Measurements from ENCODE around the gene AQR. TPM values are rescaled to one million over a fixed set of nuclear protein-coding genes. Genes with fewer than 3 reads are reported as not detected.
"Not testable (repeated sequence)": the region's sequence is repeated elsewhere in the genome, so short reads cannot be mapped to it uniquely, and the experiment has no call there.

Gene AQR
- 18.0 and 20.0 TPM in 2 replicates for total RNA-seq (2014; rRNA removed; shearing (Covaris generic))

GRCh38 chr15:34969340-34970097, at the start of gene AQR:
Gene AQR (minus strand): TSS chr15:34969742. CDS start chr15:34969613, 129 bp downstream.
- peak; percentile 99 for DNase-seq (ENCODE audit: low spot score)

- DNase-seq (ENCODE audit: low spot score): no peak
These were observed 44.7 kb upstream of the AQR start for GRCh38 chr15:35014241-35014640.

GRCh38 chr15:35013370-35013769, 43.8 kb upstream of the AQR start:
- DNase-seq (ENCODE audit: low spot score): no peak

- DNase-seq (ENCODE audit: low spot score): no peak
These were observed 37.9 kb upstream of the AQR start for GRCh38 chr15:35007397-35007796.

GRCh38 chr15:35005933-35006332, 36.4 kb upstream of the AQR start:
- no peak for DNase-seq (ENCODE audit: low spot score)

GRCh38 chr15:35003928-35004327, 34.4 kb upstream of the AQR start:
- DNase-seq (ENCODE audit: low spot score): no peak

GRCh38 chr15:35000511-35000910, 31.0 kb upstream of the AQR start:
- peak; percentile 24 for DNase-seq (ENCODE audit: low spot score)

- DNase-seq (ENCODE audit: low spot score): no peak
These were observed 30.4 kb upstream of the AQR start for GRCh38 chr15:34999906-35000305.

- no peak for DNase-seq (ENCODE audit: low spot score)
These were observed 25.4 kb upstream of the AQR start for GRCh38 chr15:34994925-34995324.

- DNase-seq (ENCODE audit: low spot score): no peak
These were observed 24.3 kb upstream of the AQR start for GRCh38 chr15:34993877-34994276.

GRCh38 chr15:34993412-34993811, 23.9 kb upstream of the AQR start:
- DNase-seq (ENCODE audit: low spot score): peak; percentile 78

GRCh38 chr15:34988027-34988902, 18.7 kb upstream of the AQR start, which contains the start of gene ZNF770:
Gene ZNF770 (minus strand): TSS chr15:34988287. CDS start chr15:34983434, 4,853 bp downstream.
- peak; percentile 85 for DNase-seq (ENCODE audit: low spot score)

GRCh38 chr15:34987609-34988026, 18.1 kb upstream of the AQR start:
- no peak for DNase-seq (ENCODE audit: low spot score)

GRCh38 chr15:34986771-34987480, 17.4 kb upstream of the AQR start:
- DNase-seq (ENCODE audit: low spot score): peak; percentile 47

- no peak for DNase-seq (ENCODE audit: low spot score)
These were observed 16.8 kb upstream of the AQR start for GRCh38 chr15:34986326-34986725.

- DNase-seq (ENCODE audit: low spot score): no peak
These were observed 15.5 kb upstream of the AQR start for GRCh38 chr15:34984889-34985630.

- DNase-seq (ENCODE audit: low spot score): no peak
These were observed 7.2 kb upstream of the AQR start for GRCh38 chr15:34976743-34977142.

- no peak for DNase-seq (ENCODE audit: low spot score)
These were observed 6.5 kb upstream of the AQR start for GRCh38 chr15:34976073-34976472.

- no peak for DNase-seq (ENCODE audit: low spot score)
These were observed 4.0 kb upstream of the AQR start for GRCh38 chr15:34973512-34973911.

GRCh38 chr15:34970098-34970643, 629 bp upstream of the AQR start:
- not testable (repeated sequence) for DNase-seq (ENCODE audit: low spot score)

GRCh38 chr15:34964277-34964676, 5.3 kb downstream of the AQR start:
- no peak for DNase-seq (ENCODE audit: low spot score)
